Neural cell (in vitro differentiated cells): Measurements from ENCODE around the gene PWP1. TPM values are rescaled to one million over a fixed set of nuclear protein-coding genes. Genes with fewer than 3 reads are reported as not detected.
A peak's percentile ranks its signal among the peaks of the same experiment; 100 is the strongest.

Source experiments
- H2AFZ ChIP-seq: fragments of 200-600, 300-800 bp; sonication (generic), shearing (Covaris generic); 2 replicates; pipeline ENCODE4 v1.6.0; 2014; ENCODE audit warnings: low read depth, mild to moderate bottlenecking, antibody characterized with exemption, low read length, moderate library complexity
- H3F3A ChIP-seq: fragments of 200-600 bp; shearing (Covaris generic); 2 replicates; pipeline ENCODE4 v1.6.1; 2016; ENCODE audit warnings: mild to moderate bottlenecking, moderate library complexity, mixed read lengths, antibody characterized with exemption, low read length; ENCODE audit not compliant: insufficient read depth, poor library complexity, severe bottlenecking
- H3K27ac ChIP-seq: fragments of 200-600, 300-800 bp; sonication (generic), shearing (Covaris generic); 2 replicates; pipeline ENCODE4 v1.5.1; 2014; ENCODE audit warnings: mild to moderate bottlenecking, low read length, moderate library complexity
- H3K27me3 ChIP-seq: fragments of 300-800, 200-600 bp; sonication (generic), shearing (Covaris generic); 2 replicates; pipeline ENCODE4 v1.6.0; 2014; ENCODE audit warnings: mild to moderate bottlenecking, low read depth, low read length, moderate library complexity; ENCODE audit not compliant: insufficient read depth
- H3K36me3 ChIP-seq: fragments of 300-800, 200-600 bp; sonication (generic), shearing (Covaris generic); 2 replicates; pipeline ENCODE4 v1.5.1; 2014; ENCODE audit warnings: mild to moderate bottlenecking, antibody characterized with exemption, low read length, moderate library complexity; ENCODE audit not compliant: insufficient read depth
- H3K4me2 ChIP-seq: fragments of 300-800, 200-600 bp; sonication (generic), shearing (Covaris generic); 2 replicates; pipeline ENCODE4 v1.6.0; 2014; ENCODE audit warnings: mild to moderate bottlenecking, low read length
- H3K4me3 ChIP-seq: fragments of 300-800, 200-600 bp; sonication (generic), shearing (Covaris generic); 2 replicates; pipeline ENCODE4 v1.5.1; 2014; ENCODE audit warnings: mild to moderate bottlenecking, low read length, moderate library complexity
- H3K79me2 ChIP-seq: fragments of 200-600 bp; shearing (Covaris generic); replicated peaks from 2 replicates; pipeline ENCODE4 v1.6.0; 2014; ENCODE audit warnings: mild to moderate bottlenecking, low read length, moderate library complexity; ENCODE audit not compliant: insufficient read depth
- H3K9ac ChIP-seq: fragments of 300-800, 200-600 bp; sonication (generic), shearing (Covaris generic); 2 replicates; pipeline ENCODE4 v1.6.1; 2016; ENCODE audit warnings: mild to moderate bottlenecking, low read length, mixed read lengths
- H3K9me2 ChIP-seq: fragments of 200-600 bp; shearing (Covaris generic); 2 replicates; pipeline ENCODE4 v1.6.1; 2016; ENCODE audit warnings: mild to moderate bottlenecking, low read length, mixed read lengths; ENCODE audit not compliant: insufficient read depth
- H3K9me3 ChIP-seq: fragments of 200-600, 300-800 bp; sonication (generic), shearing (Covaris generic); 2 replicates; pipeline ENCODE4 v1.6.1; 2016; ENCODE audit warnings: mild to moderate bottlenecking, mixed run types, low read length, moderate library complexity, mixed read lengths
- H4K20me1 ChIP-seq: fragments of 200-600 bp; shearing (Covaris generic); 2 replicates; pipeline ENCODE4 v1.6.1; 2016; ENCODE audit warnings: mild to moderate bottlenecking, mixed run types; ENCODE audit not compliant: insufficient read depth
- EP300 ChIP-seq: fragments of 450-650 bp; conservative IDR thresholded peaks from 2 replicates; pipeline ENCODE4 v1.6.1; 2014; ENCODE audit warnings: antibody characterized with exemption, mild to moderate bottlenecking, moderate library complexity; ENCODE audit not compliant: poor library complexity, severe bottlenecking
- EZH2 ChIP-seq: fragments of 200-600, 300-800 bp; shearing (Covaris generic), sonication (generic); IDR thresholded peaks from 2 replicates; pipeline ENCODE4 v1.6.1; 2014; ENCODE audit warnings: antibody characterized with exemption, low read length, borderline replicate concordance, mild to moderate bottlenecking; ENCODE audit not compliant: insufficient read depth, poor library complexity, severe bottlenecking
- MXI1 ChIP-seq: fragments of 450-650 bp; conservative IDR thresholded peaks from 2 replicates; pipeline ENCODE4 v1.6.1; 2014; ENCODE audit warnings: antibody characterized with exemption, mild to moderate bottlenecking; ENCODE audit not compliant: poor library complexity, severe bottlenecking
- POLR2AphosphoS5 ChIP-seq: IDR thresholded peaks from 2 replicates; pipeline ENCODE4 v1.6.1; 2012
- RAD21 ChIP-seq: fragments of 450-650 bp; conservative IDR thresholded peaks from 2 replicates; pipeline ENCODE4 v1.6.1; 2014; ENCODE audit warnings: antibody characterized with exemption, mild to moderate bottlenecking, moderate library complexity
- SMC3 ChIP-seq: fragments of 450-650 bp; conservative IDR thresholded peaks from 2 replicates; pipeline ENCODE4 v1.6.1; 2014; ENCODE audit warnings: antibody characterized with exemption, mild to moderate bottlenecking, moderate library complexity; ENCODE audit not compliant: poor library complexity
- TAF1 ChIP-seq: IDR thresholded peaks from 2 replicates; pipeline ENCODE4 v1.6.1; 2012; ENCODE audit warnings: low read depth
- polyA minus RNA-seq: library from RNA; depleted of rRNA, polyadenylated mRNA; stranded (reverse); fragments of >200 nt; gene quantifications from 2 replicates; pipeline ENCODE4 v1.2.3, GENCODE V29; 2014
- polyA plus RNA-seq: library from polyadenylated mRNA; depleted of rRNA; stranded (reverse); fragments of >200 nt; gene quantifications from 2 replicates; pipeline ENCODE4 v1.2.3, GENCODE V29; 2014
- TF ChIP-seq, protein P1 (sequence below): fragments of 450-650 bp; IDR thresholded peaks from 2 replicates; pipeline ENCODE4 v1.5.1; 2014; ENCODE audit warnings: antibody characterized with exemption, mild to moderate bottlenecking, moderate library complexity; ENCODE audit not compliant: poor library complexity, severe bottlenecking
- TF ChIP-seq, protein P2 (sequence below): IDR thresholded peaks from 2 replicates; pipeline ENCODE4 v1.6.1; 2012; ENCODE audit warnings: borderline replicate concordance

PWP1 gene
- polyA plus RNA-seq (119 and 127 TPM in 2 replicates), polyA minus RNA-seq (81.8 and 132 TPM in 2 replicates)

GRCh38 chr12:107685360-107686248, at the start of gene PWP1:
Gene PWP1 (plus strand): TSS chr12:107685799. CDS start chr12:107685900, 101 bp downstream.
- H3K79me2 ChIP-seq = peaks cover 17% of the 10 kb centered on the region
- peak within 1 kb of the TSS; percentile 77 for H3K4me2 ChIP-seq
- H3K4me3 ChIP-seq = peak within 1 kb of the TSS; percentile 80
- H3K36me3 ChIP-seq = no peaks in the 10 kb centered on the region
- TF ChIP-seq, protein P1, sequence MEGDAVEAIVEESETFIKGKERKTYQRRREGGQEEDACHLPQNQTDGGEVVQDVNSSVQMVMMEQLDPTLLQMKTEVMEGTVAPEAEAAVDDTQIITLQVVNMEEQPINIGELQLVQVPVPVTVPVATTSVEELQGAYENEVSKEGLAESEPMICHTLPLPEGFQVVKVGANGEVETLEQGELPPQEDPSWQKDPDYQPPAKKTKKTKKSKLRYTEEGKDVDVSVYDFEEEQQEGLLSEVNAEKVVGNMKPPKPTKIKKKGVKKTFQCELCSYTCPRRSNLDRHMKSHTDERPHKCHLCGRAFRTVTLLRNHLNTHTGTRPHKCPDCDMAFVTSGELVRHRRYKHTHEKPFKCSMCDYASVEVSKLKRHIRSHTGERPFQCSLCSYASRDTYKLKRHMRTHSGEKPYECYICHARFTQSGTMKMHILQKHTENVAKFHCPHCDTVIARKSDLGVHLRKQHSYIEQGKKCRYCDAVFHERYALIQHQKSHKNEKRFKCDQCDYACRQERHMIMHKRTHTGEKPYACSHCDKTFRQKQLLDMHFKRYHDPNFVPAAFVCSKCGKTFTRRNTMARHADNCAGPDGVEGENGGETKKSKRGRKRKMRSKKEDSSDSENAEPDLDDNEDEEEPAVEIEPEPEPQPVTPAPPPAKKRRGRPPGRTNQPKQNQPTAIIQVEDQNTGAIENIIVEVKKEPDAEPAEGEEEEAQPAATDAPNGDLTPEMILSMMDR = peak; percentile 27
- TF ChIP-seq MXI1 (peak; percentile 99), EZH2 (no peak), TAF1 (peak; percentile 76), POLR2AphosphoS5 (peak; percentile 99), EP300 (peak; percentile 56), RAD21 (peak; percentile 46), SMC3 (no peak)
- TF ChIP-seq, protein P2, sequence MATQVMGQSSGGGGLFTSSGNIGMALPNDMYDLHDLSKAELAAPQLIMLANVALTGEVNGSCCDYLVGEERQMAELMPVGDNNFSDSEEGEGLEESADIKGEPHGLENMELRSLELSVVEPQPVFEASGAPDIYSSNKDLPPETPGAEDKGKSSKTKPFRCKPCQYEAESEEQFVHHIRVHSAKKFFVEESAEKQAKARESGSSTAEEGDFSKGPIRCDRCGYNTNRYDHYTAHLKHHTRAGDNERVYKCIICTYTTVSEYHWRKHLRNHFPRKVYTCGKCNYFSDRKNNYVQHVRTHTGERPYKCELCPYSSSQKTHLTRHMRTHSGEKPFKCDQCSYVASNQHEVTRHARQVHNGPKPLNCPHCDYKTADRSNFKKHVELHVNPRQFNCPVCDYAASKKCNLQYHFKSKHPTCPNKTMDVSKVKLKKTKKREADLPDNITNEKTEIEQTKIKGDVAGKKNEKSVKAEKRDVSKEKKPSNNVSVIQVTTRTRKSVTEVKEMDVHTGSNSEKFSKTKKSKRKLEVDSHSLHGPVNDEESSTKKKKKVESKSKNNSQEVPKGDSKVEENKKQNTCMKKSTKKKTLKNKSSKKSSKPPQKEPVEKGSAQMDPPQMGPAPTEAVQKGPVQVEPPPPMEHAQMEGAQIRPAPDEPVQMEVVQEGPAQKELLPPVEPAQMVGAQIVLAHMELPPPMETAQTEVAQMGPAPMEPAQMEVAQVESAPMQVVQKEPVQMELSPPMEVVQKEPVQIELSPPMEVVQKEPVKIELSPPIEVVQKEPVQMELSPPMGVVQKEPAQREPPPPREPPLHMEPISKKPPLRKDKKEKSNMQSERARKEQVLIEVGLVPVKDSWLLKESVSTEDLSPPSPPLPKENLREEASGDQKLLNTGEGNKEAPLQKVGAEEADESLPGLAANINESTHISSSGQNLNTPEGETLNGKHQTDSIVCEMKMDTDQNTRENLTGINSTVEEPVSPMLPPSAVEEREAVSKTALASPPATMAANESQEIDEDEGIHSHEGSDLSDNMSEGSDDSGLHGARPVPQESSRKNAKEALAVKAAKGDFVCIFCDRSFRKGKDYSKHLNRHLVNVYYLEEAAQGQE = peak; percentile 86
- no peaks in the 10 kb centered on the region for H3F3A ChIP-seq
- peak within 1 kb of the TSS; percentile 87 for H3K9ac ChIP-seq
- no peaks in the 10 kb centered on the region for H3K9me3 ChIP-seq
- H3K9me2 ChIP-seq = no peaks in the 10 kb centered on the region
- H4K20me1 ChIP-seq = no peaks in the 10 kb centered on the region
- peak within 1 kb of the TSS; percentile 85 for H3K27ac ChIP-seq
- no peaks in the 10 kb centered on the region for H3K27me3 ChIP-seq
- peak within 1 kb of the TSS; percentile 80 for H2AFZ ChIP-seq

- Histone ChIP-seq H3K9ac (no peak overlapping the region), H3K4me3 (no peak overlapping the region), H3K79me2 (no peaks in the 10 kb centered on the region), H4K20me1 (no peaks in the 10 kb centered on the region), H3K27ac (no peak overlapping the region), H3K36me3 (no peaks in the 10 kb centered on the region), H3F3A (no peaks in the 10 kb centered on the region), H3K9me3 (no peaks in the 10 kb centered on the region), H2AFZ (no peak overlapping the region), H3K27me3 (no peaks in the 10 kb centered on the region), H3K4me2 (no peak overlapping the region), H3K9me2 (no peaks in the 10 kb centered on the region)
- TF ChIP-seq SMC3 (no peak), TAF1 (no peak), EZH2 (no peak), MXI1 (no peak), EP300 (no peak), RAD21 (no peak), POLR2AphosphoS5 (no peak)
- TF ChIP-seq, protein P1 = no peak
- TF ChIP-seq, protein P2 = no peak
Observed at GRCh38 chr12:107641154-107641553, 44.4 kb upstream of the PWP1 start.
